PC-9 (cell line): Measurements from ENCODE around the gene LARGE1. TPM values are rescaled to one million over a fixed set of nuclear protein-coding genes. Genes with fewer than 3 reads are reported as not detected.

Experiments
- BruUV-seq: library from RNA; stranded (reverse); fragments of 400-500 nt; replicated peaks from 2 replicates; lab custom pipeline; 2021; lab: Mats Ljungman, UMichigan
- CTCF ChIA-PET: fragments of 300-600 bp; sonication (Branson Sonifier 250); formaldehyde crosslinking; loops from one replicate; lab custom pipeline; 2022; ENCODE audit warnings: antibody characterized with exemption; lab: Charles Lee
- POLR2A ChIA-PET: fragments of 300-600 bp; sonication (Branson Sonifier 250); formaldehyde crosslinking; loops from one replicate; lab custom pipeline; 2022; ENCODE audit warnings: antibody characterized with exemption; ENCODE audit not compliant: unreplicated experiment; lab: Charles Lee
- DNase-seq, 2 experiments: peaks; one replicate each; pipeline versions ENCODE4 v3.0.0 to v3.0.0-alpha.2; 2015 to 2022; ENCODE audit warnings: mixed read lengths in 1 of 2
- H2AFZ ChIP-seq: fragments of 200-600 bp; sonication (generic); 2 replicates; pipeline ENCODE4 v1.8.1; 2017; ENCODE audit warnings: antibody characterized with exemption
- H3F3A ChIP-seq: fragments of 200-600 bp; sonication (generic); 2 replicates; pipeline ENCODE4 v1.8.1; 2017; ENCODE audit warnings: antibody characterized with exemption, mild to moderate bottlenecking, low read depth; ENCODE audit not compliant: insufficient read depth
- H3K27ac ChIP-seq: fragments of 200-600 bp; sonication (generic); 2 replicates; pipeline ENCODE4 v1.6.1; 2016; ENCODE audit warnings: mixed run types
- H3K27me3 ChIP-seq: fragments of 200-600 bp; sonication (generic); 2 replicates; pipeline ENCODE4 v1.6.1; 2016; ENCODE audit warnings: low read depth, mixed run types; ENCODE audit not compliant: insufficient read depth
- H3K36me3 ChIP-seq: fragments of 200-600 bp; sonication (generic); 2 replicates; pipeline ENCODE4 v1.6.1; 2016; ENCODE audit warnings: low read depth, mixed run types
- H3K4me1 ChIP-seq: fragments of 200-600 bp; sonication (generic); replicated peaks from 2 replicates; pipeline ENCODE4 v1.6.1; 2016; ENCODE audit warnings: mixed run types; ENCODE audit not compliant: insufficient read depth
- H3K4me2 ChIP-seq: fragments of 200-600 bp; sonication (generic); 2 replicates; pipeline ENCODE4 v1.6.1; 2017; ENCODE audit warnings: mixed run types
- H3K4me3 ChIP-seq: fragments of 200-600 bp; sonication (generic); 2 replicates; pipeline ENCODE4 v1.6.1; 2016; ENCODE audit warnings: mixed run types
- H3K79me2 ChIP-seq: fragments of 200-600 bp; sonication (generic); 2 replicates; pipeline ENCODE4 v1.6.1; 2017; ENCODE audit warnings: low read depth, mixed run types
- H3K9me2 ChIP-seq: fragments of 200-600 bp; sonication (generic); 2 replicates; pipeline ENCODE4 v1.8.1; 2017; ENCODE audit warnings: mild to moderate bottlenecking; ENCODE audit not compliant: insufficient read depth
- H3K9me3 ChIP-seq: fragments of 200-600 bp; sonication (generic); 2 replicates; pipeline ENCODE4 v1.8.1; 2016; ENCODE audit warnings: low read depth; ENCODE audit not compliant: insufficient read depth
- H4K20me1 ChIP-seq: fragments of 200-600 bp; sonication (generic); 2 replicates; pipeline ENCODE4 v1.8.1; 2017; ENCODE audit not compliant: insufficient read depth
- EZH2 ChIP-seq: fragments of 200-600 bp; sonication (generic); IDR thresholded peaks from 2 replicates; pipeline ENCODE4 v1.8.0; 2017; ENCODE audit warnings: antibody characterized with exemption, low read depth
- intact Hi-C: fragments of 100-400 bp; cut with micrococcal nuclease; formaldehyde crosslinking; loops from one replicate; pipeline ENCODE4 v1.10.0; 2022; ENCODE audit not compliant: unreplicated experiment
- total RNA-seq: library from RNA; stranded (reverse); gene quantifications from 2 replicates; pipeline ENCODE4 v1.2.3, GENCODE V29; 2021
- TF ChIP-seq, protein P1 (sequence below): fragments of 200-600 bp; sonication (generic); conservative IDR thresholded peaks from 2 replicates; pipeline ENCODE4 v1.6.1; 2017; ENCODE audit warnings: mixed run types, antibody characterized with exemption, mild to moderate bottlenecking, moderate library complexity

LARGE1 gene
- total RNA-seq, 1 experiment from 2014 or later = 12.5 TPM

DNA sequence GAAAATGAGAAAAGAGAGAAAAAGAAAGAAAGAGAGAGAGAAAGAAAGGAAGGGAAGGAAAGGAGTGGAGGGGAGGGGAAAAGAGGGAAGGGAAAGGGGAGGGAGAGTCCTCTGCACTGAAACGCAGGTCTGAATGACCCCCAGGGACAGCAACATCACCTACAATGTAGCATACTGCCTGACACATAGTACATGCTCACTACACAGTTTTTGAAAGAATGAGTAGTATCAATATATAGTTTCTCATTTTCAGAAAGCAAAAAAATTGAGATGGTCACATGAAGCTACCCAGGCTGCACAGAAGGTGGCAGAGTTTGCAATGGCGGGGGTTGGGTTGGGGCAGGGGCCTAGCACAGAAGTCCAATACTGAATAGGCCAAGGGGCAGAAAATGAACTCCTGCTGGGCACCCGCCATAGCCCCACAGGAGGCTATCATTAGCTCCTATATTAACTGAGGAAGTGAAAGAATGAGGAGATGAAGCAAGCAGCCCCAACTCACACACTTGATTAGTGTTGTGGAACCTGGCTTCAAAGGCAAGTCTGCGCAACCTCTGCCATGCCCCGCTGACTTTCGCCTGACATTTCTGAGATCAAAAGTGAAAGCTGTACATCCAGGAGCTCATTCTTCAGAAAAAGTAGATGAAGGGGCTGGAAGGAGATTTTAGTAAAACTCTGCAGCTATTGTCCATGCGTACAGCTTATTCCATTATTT, 620.9 kb downstream of the LARGE1 start:
- no peaks in the 10 kb centered on the region for H3K9me2 ChIP-seq
- no peaks in the 10 kb centered on the region for H3K4me1 ChIP-seq
- intact Hi-C loops = no loop called here
- H3K27me3 ChIP-seq = 0 out of 2 replicates have a peak, but pooled peaks cover 8% of the 10 kb centered on the region
- H3K4me3 ChIP-seq = no peak overlapping the region
- H3K27ac ChIP-seq = no peak overlapping the region
- no peaks in the 10 kb centered on the region for H3F3A ChIP-seq
- no peaks in the 10 kb centered on the region for H3K36me3 ChIP-seq
- ChIA-PET POLR2A (interaction anchor here (0.6 kb wide), 1 partner anchor 1423 kb away, joined by 4 read pairs; no protein-coding TSS in a partner anchor), CTCF (no interaction called here)
- no peak overlapping the region for H2AFZ ChIP-seq
- H4K20me1 ChIP-seq = peaks cover 3% of the 10 kb centered on the region; the same call in 1 of the 2 replicates
- TF ChIP-seq, protein P1, sequence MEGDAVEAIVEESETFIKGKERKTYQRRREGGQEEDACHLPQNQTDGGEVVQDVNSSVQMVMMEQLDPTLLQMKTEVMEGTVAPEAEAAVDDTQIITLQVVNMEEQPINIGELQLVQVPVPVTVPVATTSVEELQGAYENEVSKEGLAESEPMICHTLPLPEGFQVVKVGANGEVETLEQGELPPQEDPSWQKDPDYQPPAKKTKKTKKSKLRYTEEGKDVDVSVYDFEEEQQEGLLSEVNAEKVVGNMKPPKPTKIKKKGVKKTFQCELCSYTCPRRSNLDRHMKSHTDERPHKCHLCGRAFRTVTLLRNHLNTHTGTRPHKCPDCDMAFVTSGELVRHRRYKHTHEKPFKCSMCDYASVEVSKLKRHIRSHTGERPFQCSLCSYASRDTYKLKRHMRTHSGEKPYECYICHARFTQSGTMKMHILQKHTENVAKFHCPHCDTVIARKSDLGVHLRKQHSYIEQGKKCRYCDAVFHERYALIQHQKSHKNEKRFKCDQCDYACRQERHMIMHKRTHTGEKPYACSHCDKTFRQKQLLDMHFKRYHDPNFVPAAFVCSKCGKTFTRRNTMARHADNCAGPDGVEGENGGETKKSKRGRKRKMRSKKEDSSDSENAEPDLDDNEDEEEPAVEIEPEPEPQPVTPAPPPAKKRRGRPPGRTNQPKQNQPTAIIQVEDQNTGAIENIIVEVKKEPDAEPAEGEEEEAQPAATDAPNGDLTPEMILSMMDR = 0 out of 2 replicates have a peak, but pooled peaks have one; percentile 21
- TF ChIP-seq EZH2 = no peak
- no peaks in the 10 kb centered on the region for H3K79me2 ChIP-seq
- no TSS peak for BruUV-seq
- H3K4me2 ChIP-seq = no peak overlapping the region
- no peaks in the 10 kb centered on the region for H3K9me3 ChIP-seq
- DNase-seq = no peak

DNA sequence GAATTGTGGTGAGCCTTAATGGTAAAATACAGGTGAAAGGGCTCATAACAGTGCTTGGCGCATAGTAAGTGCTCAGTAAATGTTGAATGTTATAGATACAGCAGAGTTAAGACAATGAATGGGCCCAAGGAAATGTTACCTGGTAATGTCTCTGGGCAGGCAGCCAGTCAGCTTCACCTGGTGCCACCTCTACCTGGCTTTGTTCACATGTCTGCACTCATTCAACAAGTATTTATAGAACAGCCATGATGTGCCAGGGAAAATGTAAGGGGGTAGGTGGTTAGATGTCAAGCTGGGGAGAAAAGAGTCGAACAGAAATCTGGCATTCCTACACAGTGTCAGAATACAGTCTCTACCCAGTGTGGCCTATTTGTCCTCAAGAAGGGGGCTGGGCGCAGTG, 623.3 kb downstream of the LARGE1 start:
- BruUV-seq = no TSS peak
- Histone ChIP-seq H3K9me3 (no peaks in the 10 kb centered on the region), H3K27ac (no peak overlapping the region), H3K4me1 (no peaks in the 10 kb centered on the region), H3F3A (no peaks in the 10 kb centered on the region), H4K20me1 (peaks cover 3% of the 10 kb centered on the region; the same call in 1 of the 2 replicates), H3K4me3 (no peak overlapping the region), H2AFZ (no peak overlapping the region), H3K79me2 (no peaks in the 10 kb centered on the region), H3K36me3 (no peaks in the 10 kb centered on the region), H3K4me2 (no peak overlapping the region), H3K27me3 (no peaks in the 10 kb centered on the region), H3K9me2 (no peaks in the 10 kb centered on the region)
- intact Hi-C loops = no loop called here
- no peak for DNase-seq
- no peak for TF ChIP-seq EZH2
- TF ChIP-seq, protein P1 = no peak
- POLR2A ChIA-PET = no interaction called here
- CTCF ChIA-PET = no interaction called here

DNA sequence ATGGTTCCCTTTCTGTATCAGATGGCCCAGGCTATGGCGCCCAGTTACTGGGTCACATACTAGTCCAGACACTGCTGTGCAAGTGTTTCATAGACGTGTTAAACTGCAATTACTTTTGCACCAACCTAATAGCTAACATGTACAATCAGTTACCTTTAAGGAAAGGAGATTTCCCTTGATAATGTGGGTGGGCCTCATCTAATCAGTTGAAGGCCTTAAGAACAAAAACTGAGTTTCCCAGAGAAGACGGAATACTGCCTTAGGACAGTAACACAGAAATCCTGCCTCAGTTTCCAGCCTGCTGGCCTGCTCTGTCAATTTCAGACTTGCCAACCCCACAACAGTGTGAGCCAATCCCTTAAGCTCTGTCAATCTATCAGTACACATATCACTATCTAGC, 632.2 kb downstream of the LARGE1 start:
- TF ChIP-seq, protein P1 = no peak
- TF ChIP-seq EZH2 = no peak
- Histone ChIP-seq H3K9me3 (no peaks in the 10 kb centered on the region), H3K4me2 (no peak overlapping the region), H3K79me2 (no peaks in the 10 kb centered on the region), H4K20me1 (no peaks in the 10 kb centered on the region), H3K4me1 (no peaks in the 10 kb centered on the region), H3K27ac (no peak overlapping the region), H2AFZ (no peak overlapping the region), H3K27me3 (0 out of 2 replicates have a peak, but pooled peaks cover 8% of the 10 kb centered on the region), H3F3A (no peaks in the 10 kb centered on the region), H3K36me3 (no peaks in the 10 kb centered on the region), H3K4me3 (no peak overlapping the region), H3K9me2 (no peaks in the 10 kb centered on the region)
- POLR2A ChIA-PET = no interaction called here
- CTCF ChIA-PET = no interaction called here
- BruUV-seq = no TSS peak
- DNase-seq = no peak
- intact Hi-C loops = no loop called here
